AG09319 (cell line): ENCODE data around the gene GMPPA.
A peak's percentile ranks its signal among the peaks of the same experiment; 100 is the strongest.

ENCODE experiments used
- DNase-seq: peaks from one replicate; pipeline ENCODE4 v3.0.0-alpha.2; 2010; ENCODE audit warnings: low read depth; ENCODE audit errors: extremely low read depth
- CTCF ChIP-seq: IDR thresholded peaks from 2 replicates; pipeline ENCODE4 v1.5.1; 2011; ENCODE audit warnings: low read depth, mild to moderate bottlenecking, inconsistent platforms, low read length, moderate library complexity

Gene GMPPA

GRCh38 chr2:219521066-219521880 is 22.6 kb downstream of the GMPPA start:
- DNase-seq, result no peak
- TF ChIP-seq CTCF, result peak; percentile 91

GRCh38 chr2:219522111-219523030 is 23.7 kb downstream of the GMPPA start:
- peak; percentile 37 for DNase-seq
- TF ChIP-seq CTCF, result no peak

GRCh38 chr2:219523031-219523671 is 24.5 kb downstream of the GMPPA start:
- no peak for DNase-seq
- TF ChIP-seq CTCF, result no peak

GRCh38 chr2:219524817-219525216 is 26.1 kb downstream of the GMPPA start:
- no peak for DNase-seq
- no peak for TF ChIP-seq CTCF

- no peak for TF ChIP-seq CTCF
- no peak for DNase-seq
Measured at GRCh38 chr2:219525533-219526232, 27.0 kb downstream of the GMPPA start.

- no peak for DNase-seq
- TF ChIP-seq CTCF, result no peak
Measured at GRCh38 chr2:219526320-219527075, 27.8 kb downstream of the GMPPA start.
